ENCODE data around the gene ABLIM2.

Gene ABLIM2

DNA sequence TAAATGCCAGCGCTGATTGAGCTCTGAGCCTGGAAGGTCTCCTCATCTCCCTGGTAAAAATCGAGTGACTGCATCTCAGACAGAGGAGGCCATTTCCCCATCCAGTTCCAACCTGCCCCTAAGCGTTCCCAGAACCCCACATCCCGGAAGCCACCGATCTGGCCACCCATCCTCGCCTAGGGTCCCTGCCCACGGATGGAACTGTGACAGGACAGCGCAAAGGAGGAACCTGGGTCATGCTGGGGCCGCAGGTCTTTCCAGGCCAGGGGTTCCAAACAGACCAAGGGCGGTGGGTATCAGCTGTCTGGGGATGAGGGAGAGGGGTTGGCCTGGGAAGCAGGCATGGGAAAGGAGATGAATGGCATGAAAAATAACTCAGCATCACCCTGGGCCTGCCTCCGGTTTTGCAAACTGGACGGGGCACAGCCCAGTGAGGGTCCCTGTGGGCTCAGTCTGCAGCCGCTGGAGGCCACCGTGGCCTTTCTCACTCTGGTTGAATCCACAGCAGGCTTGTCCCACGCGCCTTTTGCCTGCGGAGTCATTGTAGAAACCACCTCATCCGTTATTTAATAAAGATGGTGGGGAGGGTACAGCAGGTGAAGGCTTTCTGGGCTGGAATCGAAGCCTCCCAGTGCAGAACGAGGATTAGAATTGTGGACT, 49.1 kb downstream of the ABLIM2 start:
- H3K4me3 ChIP-seq (ENCODE audit: low read length) = no peak overlapping the region
- no peak for DNase-seq (ENCODE audit: low read depth)
- TF ChIP-seq, protein P1, sequence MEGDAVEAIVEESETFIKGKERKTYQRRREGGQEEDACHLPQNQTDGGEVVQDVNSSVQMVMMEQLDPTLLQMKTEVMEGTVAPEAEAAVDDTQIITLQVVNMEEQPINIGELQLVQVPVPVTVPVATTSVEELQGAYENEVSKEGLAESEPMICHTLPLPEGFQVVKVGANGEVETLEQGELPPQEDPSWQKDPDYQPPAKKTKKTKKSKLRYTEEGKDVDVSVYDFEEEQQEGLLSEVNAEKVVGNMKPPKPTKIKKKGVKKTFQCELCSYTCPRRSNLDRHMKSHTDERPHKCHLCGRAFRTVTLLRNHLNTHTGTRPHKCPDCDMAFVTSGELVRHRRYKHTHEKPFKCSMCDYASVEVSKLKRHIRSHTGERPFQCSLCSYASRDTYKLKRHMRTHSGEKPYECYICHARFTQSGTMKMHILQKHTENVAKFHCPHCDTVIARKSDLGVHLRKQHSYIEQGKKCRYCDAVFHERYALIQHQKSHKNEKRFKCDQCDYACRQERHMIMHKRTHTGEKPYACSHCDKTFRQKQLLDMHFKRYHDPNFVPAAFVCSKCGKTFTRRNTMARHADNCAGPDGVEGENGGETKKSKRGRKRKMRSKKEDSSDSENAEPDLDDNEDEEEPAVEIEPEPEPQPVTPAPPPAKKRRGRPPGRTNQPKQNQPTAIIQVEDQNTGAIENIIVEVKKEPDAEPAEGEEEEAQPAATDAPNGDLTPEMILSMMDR (conservative IDR thresholded peaks at IDR 0.05; ENCODE audit: low read depth, low read length) = no peak

DNA sequence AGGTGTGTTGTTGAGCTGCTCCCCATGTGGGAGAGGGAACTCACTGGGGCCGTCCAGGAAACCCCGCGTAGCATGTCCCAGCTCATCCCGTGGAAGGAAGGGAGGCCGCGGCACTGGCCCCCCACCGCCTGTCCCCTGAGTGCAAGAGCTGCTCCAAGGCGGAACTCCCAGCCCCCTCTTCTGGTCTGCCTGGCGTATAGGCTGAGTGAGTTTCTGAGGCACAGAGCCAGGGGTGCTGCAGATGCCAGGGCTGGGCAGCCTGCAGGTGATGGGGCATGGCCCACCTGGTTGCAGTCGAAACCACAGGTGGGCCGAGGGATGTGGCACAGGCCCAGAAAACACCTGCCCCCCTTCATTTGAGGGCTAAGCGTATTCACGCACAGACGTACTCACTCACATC, 49.6 kb downstream of the ABLIM2 start:
- TF ChIP-seq, protein P1 (conservative IDR thresholded peaks at IDR 0.05; ENCODE audit: low read depth, low read length) = no peak
- no peak overlapping the region for H3K4me3 ChIP-seq (ENCODE audit: low read length)
- no peak for DNase-seq (ENCODE audit: low read depth)

DNA sequence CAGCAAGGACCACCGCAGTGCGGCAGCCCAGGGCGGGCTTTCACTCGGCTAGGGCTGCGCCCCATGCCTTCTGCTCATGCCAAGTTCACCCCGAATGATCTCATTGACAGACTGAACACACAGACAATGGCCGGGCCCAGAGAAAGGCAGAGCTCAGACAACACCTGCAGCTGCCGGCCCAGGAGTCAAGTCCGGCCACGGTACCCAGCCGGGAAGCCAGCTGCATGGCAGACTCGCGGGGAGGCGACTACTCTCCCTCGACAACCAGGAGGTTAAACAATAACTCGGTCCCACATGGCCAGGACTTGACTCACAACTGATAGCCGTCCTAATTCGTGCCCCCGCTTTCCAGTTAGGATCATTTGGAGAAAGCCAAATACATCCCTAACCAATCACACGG, 50.4 kb downstream of the ABLIM2 start:
- TF ChIP-seq, protein P1 (conservative IDR thresholded peaks at IDR 0.05; ENCODE audit: low read depth, low read length) = no peak

DNA sequence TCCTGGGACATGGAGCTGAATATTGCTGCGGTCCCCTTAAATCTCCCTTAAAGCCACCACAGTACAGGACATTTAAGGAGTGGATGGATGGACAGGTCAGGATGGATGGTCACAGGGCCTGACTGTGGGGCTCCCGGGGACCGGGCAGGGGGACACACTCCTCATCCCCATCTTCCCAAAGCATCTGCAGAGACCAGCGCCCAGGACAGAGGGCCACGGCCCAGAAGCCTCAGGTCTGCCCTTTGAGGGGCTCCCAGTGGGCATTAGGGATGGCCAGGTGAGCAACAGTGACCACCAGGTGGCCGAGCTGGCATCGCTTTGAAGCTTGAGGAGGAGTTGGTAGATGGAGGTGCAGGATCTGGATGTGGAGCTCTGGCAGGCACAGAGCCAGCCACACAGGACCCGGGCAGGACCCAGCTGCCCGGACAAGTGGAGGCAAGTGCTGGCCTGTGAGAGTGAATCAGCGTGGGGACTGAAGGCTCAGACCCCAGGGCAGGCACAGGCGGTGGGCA, 51.4 kb downstream of the ABLIM2 start:
- H3K4me3 ChIP-seq (ENCODE audit: low read length) = no peak overlapping the region
- TF ChIP-seq, protein P1 (conservative IDR thresholded peaks at IDR 0.05; ENCODE audit: low read depth, low read length) = no peak
- DNase-seq (ENCODE audit: low read depth) = no peak

More for the DNA sequence above, 50.4 kb downstream of the ABLIM2 start:
- no peak overlapping the region for H3K4me3 ChIP-seq (ENCODE audit: low read length)
- no peak for DNase-seq (ENCODE audit: low read depth)

DNA sequence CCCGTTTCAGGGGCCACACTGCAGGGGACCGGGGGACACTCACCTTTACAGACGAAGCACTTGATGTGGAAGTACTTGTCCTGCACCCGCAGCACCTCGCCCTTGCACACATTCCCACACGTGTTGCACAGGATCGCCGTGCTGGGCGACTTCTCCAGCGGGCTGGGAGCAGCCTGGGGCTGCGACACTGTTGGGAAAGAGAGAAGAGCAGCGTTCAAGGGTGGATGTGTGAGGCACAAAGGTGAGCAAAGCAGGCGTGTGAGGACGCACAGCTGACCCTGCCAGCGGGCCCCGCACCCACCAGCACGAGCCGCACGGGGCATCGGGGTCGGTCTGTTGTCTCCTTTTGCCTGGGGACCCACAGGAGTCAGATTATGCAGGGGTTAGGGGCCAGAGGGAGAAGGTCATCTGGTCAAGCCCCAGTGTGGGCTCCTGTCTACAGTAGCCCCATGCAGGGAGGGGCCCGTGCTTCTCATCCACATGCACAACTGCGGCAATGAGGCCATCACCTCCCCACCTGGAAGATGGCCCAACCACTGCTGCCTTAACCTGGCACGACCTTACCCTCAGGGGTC, 52.1 kb downstream of the ABLIM2 start:
- no peak overlapping the region for H3K4me3 ChIP-seq (ENCODE audit: low read length)
- TF ChIP-seq, protein P1 (conservative IDR thresholded peaks at IDR 0.05; ENCODE audit: low read depth, low read length) = no peak
- no peak for DNase-seq (ENCODE audit: low read depth)

DNA sequence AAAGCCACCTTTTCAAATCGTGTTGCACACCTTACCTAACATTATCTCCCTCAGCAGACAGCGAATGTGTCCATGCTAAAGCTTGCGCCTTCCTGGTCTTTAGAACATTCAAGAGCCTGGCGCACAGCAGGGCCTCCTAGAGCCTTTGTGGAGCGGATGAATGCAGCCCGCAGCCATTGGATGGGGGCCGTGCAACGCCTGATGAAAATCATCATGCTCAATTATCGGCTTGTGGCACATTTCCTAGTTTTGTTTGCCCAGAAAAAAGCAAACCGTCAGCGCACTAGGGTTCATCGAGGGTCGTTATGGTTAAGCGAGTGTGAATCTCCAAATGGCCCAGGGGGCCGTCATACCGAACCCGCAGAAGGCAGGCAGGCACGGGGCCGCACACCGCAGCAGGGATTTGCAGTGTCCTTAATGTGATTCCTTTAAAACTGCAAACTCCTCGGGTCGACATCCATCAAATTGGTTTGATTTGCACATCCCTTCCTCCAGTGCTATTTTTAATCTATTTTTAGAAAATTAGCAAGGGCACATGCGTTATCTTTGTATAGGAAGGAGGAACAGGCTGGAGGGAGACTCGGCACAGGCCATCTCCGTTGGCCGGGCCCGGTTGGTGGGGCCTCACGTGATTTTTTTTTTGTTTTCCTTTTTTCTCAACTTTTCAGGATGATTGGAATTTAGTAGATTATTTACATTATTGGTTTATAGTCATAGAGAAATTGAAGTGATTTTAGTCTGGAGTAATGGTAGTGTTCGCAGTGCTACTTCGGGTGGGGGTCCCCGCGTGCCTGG, 53.1 kb downstream of the ABLIM2 start:
- DNase-seq (ENCODE audit: low read depth) = no peak
- TF ChIP-seq, protein P1 (conservative IDR thresholded peaks at IDR 0.05; ENCODE audit: low read depth, low read length) = no peak
- no peak overlapping the region for H3K4me3 ChIP-seq (ENCODE audit: low read length)

All from retinal pigment epithelial cell (primary cell).